ENCODE results near the gene TRNAU1AP.

DNA sequence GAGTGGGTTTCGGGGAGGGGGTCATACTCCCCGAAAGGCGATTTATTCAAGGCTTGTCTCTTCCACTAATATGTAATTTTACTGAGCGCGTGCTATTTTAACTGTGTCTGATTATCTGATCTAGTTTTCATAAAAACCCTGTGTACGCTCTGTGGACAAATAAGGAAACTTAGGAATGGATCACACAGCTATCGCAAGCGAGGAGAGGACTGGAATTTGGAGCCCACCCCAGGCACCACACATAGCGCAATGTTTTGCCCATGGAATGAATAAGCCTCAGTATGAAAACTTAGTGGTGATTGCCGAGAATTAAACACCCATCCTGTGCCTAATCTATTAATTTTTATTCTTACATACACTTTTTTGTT, 29.3 kb downstream of the TRNAU1AP start:
- TF ChIP-seq, protein P1, sequence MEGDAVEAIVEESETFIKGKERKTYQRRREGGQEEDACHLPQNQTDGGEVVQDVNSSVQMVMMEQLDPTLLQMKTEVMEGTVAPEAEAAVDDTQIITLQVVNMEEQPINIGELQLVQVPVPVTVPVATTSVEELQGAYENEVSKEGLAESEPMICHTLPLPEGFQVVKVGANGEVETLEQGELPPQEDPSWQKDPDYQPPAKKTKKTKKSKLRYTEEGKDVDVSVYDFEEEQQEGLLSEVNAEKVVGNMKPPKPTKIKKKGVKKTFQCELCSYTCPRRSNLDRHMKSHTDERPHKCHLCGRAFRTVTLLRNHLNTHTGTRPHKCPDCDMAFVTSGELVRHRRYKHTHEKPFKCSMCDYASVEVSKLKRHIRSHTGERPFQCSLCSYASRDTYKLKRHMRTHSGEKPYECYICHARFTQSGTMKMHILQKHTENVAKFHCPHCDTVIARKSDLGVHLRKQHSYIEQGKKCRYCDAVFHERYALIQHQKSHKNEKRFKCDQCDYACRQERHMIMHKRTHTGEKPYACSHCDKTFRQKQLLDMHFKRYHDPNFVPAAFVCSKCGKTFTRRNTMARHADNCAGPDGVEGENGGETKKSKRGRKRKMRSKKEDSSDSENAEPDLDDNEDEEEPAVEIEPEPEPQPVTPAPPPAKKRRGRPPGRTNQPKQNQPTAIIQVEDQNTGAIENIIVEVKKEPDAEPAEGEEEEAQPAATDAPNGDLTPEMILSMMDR (IDR thresholded peaks at IDR 0.05; ENCODE audit: low read length), result no peak
- TF ChIP-seq EZH2 (optimal IDR thresholded peaks at IDR 0.05; ENCODE audit: low read depth, low read length), result no peak
- no peak for TF ChIP-seq EZH2phosphoT487 (IDR thresholded peaks at IDR 0.05; ENCODE audit: low read length)
